AG09309 (cell line): ENCODE data around the gene BRD1.
"Not testable (repeated sequence)": the region's sequence is repeated elsewhere in the genome, so short reads cannot be mapped to it uniquely, and the experiment has no call there.

ENCODE experiments used
- DNase-seq: peaks from one replicate; pipeline ENCODE4 v3.0.0-alpha.2; 2010; ENCODE audit warnings: low read depth
- H3K4me3 ChIP-seq: 2 replicates; pipeline ENCODE4 v1.5.1; 2011; ENCODE audit warnings: mild to moderate bottlenecking, low read depth, low read length, moderate library complexity; ENCODE audit not compliant: control insufficient read depth
- CTCF ChIP-seq: IDR thresholded peaks from 2 replicates; pipeline ENCODE4 v1.5.1; 2011; ENCODE audit warnings: mild to moderate bottlenecking, low read depth, low read length, inconsistent platforms; ENCODE audit not compliant: insufficient read depth, control insufficient read depth; ENCODE audit errors: missing control alignments

The BRD1 gene

GRCh38 chr22:49783926-49784629, 43.6 kb downstream of the BRD1 start:
- DNase-seq = no peak
- no peak for TF ChIP-seq CTCF
- H3K4me3 ChIP-seq = no peak overlapping the region

- TF ChIP-seq CTCF = no peak
- DNase-seq = no peak
- H3K4me3 ChIP-seq = no peak overlapping the region
These were observed 44.5 kb downstream of the BRD1 start for GRCh38 chr22:49783036-49783746.

- H3K4me3 ChIP-seq, DNase-seq: not testable (repeated sequence)
These were observed 45.8 kb downstream of the BRD1 start for GRCh38 chr22:49781886-49782285.

- DNase-seq = no peak
- no peak overlapping the region for H3K4me3 ChIP-seq
- no peak for TF ChIP-seq CTCF
These were observed 46.3 kb downstream of the BRD1 start for GRCh38 chr22:49781289-49781782.

- TF ChIP-seq CTCF = no peak
- no peak for DNase-seq
- H3K4me3 ChIP-seq = no peak overlapping the region
These were observed 46.9 kb downstream of the BRD1 start for GRCh38 chr22:49780698-49781288.

- TF ChIP-seq CTCF = no peak
- DNase-seq = no peak
- H3K4me3 ChIP-seq = no peak overlapping the region
These were observed 47.6 kb downstream of the BRD1 start for GRCh38 chr22:49779853-49780697.

- no peak for TF ChIP-seq CTCF
- no peak overlapping the region for H3K4me3 ChIP-seq
- DNase-seq = no peak
These were observed 48.5 kb downstream of the BRD1 start for GRCh38 chr22:49779211-49779610.
